HepG2 (cell line): ENCODE results near the gene SF3B2. TPM values are rescaled to one million over a fixed set of nuclear protein-coding genes. Genes with fewer than 3 reads are reported as not detected.

Source experiments
- ARID5B ChIP-seq: IDR thresholded peaks from 2 replicates; pipeline ENCODE4 v1.4.0; 2020; ENCODE audit warnings: mild to moderate bottlenecking, missing genetic modification reagents
- KDM3A ChIP-seq: IDR thresholded peaks from 2 replicates; pipeline ENCODE4 v1.6.1; 2018; ENCODE audit warnings: low read depth, missing compliant biosample characterization
- KMT2A ChIP-seq: sonication (generic); formaldehyde crosslinking; IDR thresholded peaks from 2 replicates; pipeline ENCODE4 v1.4.0; 2020; ENCODE audit warnings: missing genetic modification reagents
- NAIF1 ChIP-seq: sonication (generic); formaldehyde crosslinking; IDR thresholded peaks from 2 replicates; pipeline ENCODE4 v1.5.0; 2020; ENCODE audit warnings: mild to moderate bottlenecking, missing genetic modification reagents, borderline replicate concordance
- NFKB2 ChIP-seq: sonication (generic); formaldehyde crosslinking; IDR thresholded peaks from 2 replicates; pipeline ENCODE4 v1.4.0; 2020; ENCODE audit warnings: missing genetic modification reagents, borderline replicate concordance
- SRSF4 ChIP-seq: fragments of 200-400 bp; formaldehyde crosslinking; IDR thresholded peaks from one replicate; pipeline ENCODE4 v1.6.1; 2018; ENCODE audit warnings: mild to moderate bottlenecking, low read depth, low read length, moderate library complexity; ENCODE audit not compliant: poor library complexity, severe bottlenecking
- THAP8 ChIP-seq: sonication (generic); formaldehyde crosslinking; IDR thresholded peaks from 2 replicates; pipeline ENCODE4 v1.5.1; 2020; ENCODE audit warnings: missing genetic modification reagents, mild to moderate bottlenecking, borderline replicate concordance
- TOPORS ChIP-seq: sonication (generic); formaldehyde crosslinking; IDR thresholded peaks from 2 replicates; pipeline ENCODE4 v1.8.0; 2023; ENCODE audit warnings: mild to moderate bottlenecking, missing genetic modification reagents
- ZFP90 ChIP-seq: sonication (generic); formaldehyde crosslinking; IDR thresholded peaks from 2 replicates; pipeline ENCODE4 v1.8.0; 2022; ENCODE audit warnings: missing genetic modification reagents, mild to moderate bottlenecking, inconsistent platforms, borderline replicate concordance
- ZFYVE20 ChIP-seq: sonication (generic); formaldehyde crosslinking; IDR thresholded peaks from 2 replicates; pipeline ENCODE4 v1.8.0; 2023; ENCODE audit warnings: low read depth, mild to moderate bottlenecking, moderate library complexity, missing genetic modification reagents, borderline replicate concordance
- ZKSCAN8 ChIP-seq: IDR thresholded peaks from 2 replicates; pipeline ENCODE4 v1.6.1; 2016; ENCODE audit warnings: borderline replicate concordance, missing genetic modification reagents, missing compliant biosample characterization
- ZNF800 ChIP-seq: sonication (generic); formaldehyde crosslinking; IDR thresholded peaks from 2 replicates; pipeline ENCODE4 v1.4.0; 2020; ENCODE audit warnings: missing genetic modification reagents
- ZNF878 ChIP-seq: sonication (generic); formaldehyde crosslinking; IDR thresholded peaks from 2 replicates; pipeline ENCODE4 v1.8.1; 2023; ENCODE audit warnings: mild to moderate bottlenecking, missing genetic modification reagents, moderate library complexity
- polyA plus RNA-seq, 8 experiments: library from polyadenylated mRNA; depleted of rRNA in 3 of 8; stranded (reverse) in 7 of 8; unstranded in 1 of 8; fragments of >200 nt; fragmentation: Illumina TruSeq in 4 of 8; extraction: Trizol in 4 of 8; gene quantifications; 2 replicates each; pipeline versions ENCODE4 v1.2.1 to v1.2.3, GENCODE V29; 2011 to 2016; ENCODE audit warnings: low read depth in 4 of 8, missing spikeins in 1 of 8, mixed read lengths in 1 of 8; ENCODE audit not compliant: insufficient read depth in 1 of 8
- total RNA-seq, 5 experiments: library from RNA; depleted of rRNA; stranded (reverse); fragments of >200 nt; fragmentation: Illumina TruSeq; extraction: Trizol; gene quantifications; 2 replicates each; pipeline ENCODE4 v1.2.3, GENCODE V29; 2016; ENCODE audit warnings: low read depth in 1 of 5
- TF ChIP-seq, protein P1 (sequence below): sonication (generic); formaldehyde crosslinking; IDR thresholded peaks from 2 replicates; pipeline ENCODE4 v1.8.1; 2022; ENCODE audit warnings: low read depth, mild to moderate bottlenecking, missing genetic modification reagents
- TF ChIP-seq, protein P2 (sequence below): sonication (generic); formaldehyde crosslinking; IDR thresholded peaks from 2 replicates; pipeline ENCODE4 v1.8.0; 2022; ENCODE audit warnings: missing genetic modification reagents, mild to moderate bottlenecking, inconsistent platforms, borderline replicate concordance

The SF3B2 gene
- total and polyA plus RNA-seq, 2 of the 13 experiments (the other 11 are each of a cell fraction or from before 2014, with no cell fraction given) = 70.4 to 153 TPM

DNA sequence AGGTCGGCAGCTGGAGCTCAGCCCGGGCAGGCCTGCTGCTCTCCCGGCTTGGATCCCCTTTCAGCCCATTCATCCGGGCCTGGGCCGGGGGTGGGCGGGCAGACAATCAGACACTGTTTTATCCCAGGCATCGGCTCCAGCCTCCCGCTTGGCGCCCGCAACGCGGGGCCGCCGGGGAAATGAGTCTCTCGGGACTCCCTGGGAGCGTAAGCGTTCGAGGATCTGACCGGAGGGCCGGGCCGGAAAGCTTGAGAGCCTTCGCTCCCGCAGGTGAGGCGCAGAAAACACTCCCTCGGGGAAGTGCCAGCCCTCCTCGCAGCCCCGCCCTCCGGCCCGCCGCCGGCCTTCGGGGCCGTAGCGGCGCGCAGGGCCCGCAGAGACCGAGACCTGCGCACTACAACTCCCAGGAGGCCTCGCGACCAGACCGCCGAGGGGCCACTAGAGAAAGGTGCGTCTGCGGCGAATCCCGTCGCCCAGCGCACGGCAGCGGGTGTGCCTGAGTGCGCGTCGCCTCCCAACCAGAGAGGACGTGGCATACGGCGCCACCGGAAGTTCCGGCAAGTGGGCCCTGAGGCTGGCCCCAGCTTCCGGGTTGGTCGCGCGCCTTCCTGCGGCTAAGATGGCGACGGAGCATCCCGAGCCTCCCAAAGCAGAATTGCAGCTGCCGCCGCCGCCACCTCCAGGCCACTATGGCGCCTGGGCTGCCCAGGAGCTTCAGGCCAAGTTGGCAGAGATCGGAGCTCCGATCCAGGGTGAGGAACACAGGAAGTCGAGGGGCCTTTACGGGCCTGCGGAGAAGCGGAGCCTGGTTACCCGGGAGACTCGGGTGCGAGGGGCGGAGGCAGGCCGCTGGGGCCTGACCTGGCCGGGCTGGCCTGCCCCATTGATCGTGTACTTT lies at the start of gene SF3B2 (continued):
- TF ChIP-seq, protein P1, sequence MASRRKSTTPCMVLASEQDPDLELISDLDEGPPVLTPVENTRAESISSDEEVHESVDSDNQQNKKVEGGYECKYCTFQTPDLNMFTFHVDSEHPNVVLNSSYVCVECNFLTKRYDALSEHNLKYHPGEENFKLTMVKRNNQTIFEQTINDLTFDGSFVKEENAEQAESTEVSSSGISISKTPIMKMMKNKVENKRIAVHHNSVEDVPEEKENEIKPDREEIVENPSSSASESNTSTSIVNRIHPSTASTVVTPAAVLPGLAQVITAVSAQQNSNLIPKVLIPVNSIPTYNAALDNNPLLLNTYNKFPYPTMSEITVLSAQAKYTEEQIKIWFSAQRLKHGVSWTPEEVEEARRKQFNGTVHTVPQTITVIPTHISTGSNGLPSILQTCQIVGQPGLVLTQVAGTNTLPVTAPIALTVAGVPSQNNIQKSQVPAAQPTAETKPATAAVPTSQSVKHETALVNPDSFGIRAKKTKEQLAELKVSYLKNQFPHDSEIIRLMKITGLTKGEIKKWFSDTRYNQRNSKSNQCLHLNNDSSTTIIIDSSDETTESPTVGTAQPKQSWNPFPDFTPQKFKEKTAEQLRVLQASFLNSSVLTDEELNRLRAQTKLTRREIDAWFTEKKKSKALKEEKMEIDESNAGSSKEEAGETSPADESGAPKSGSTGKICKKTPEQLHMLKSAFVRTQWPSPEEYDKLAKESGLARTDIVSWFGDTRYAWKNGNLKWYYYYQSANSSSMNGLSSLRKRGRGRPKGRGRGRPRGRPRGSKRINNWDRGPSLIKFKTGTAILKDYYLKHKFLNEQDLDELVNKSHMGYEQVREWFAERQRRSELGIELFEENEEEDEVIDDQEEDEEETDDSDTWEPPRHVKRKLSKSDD (CRISPR knock-in tag) = 0 out of 2 replicates have a peak, but pooled peaks have one; percentile 17
- peak; percentile 78 for TF ChIP-seq ZFP90 (CRISPR knock-in tag)
- no peak for TF ChIP-seq SRSF4
- no peak for TF ChIP-seq ZNF800
- peak; percentile 88 for TF ChIP-seq KMT2A
- TF ChIP-seq KDM3A (CRISPR knock-in tag) = peak; percentile 76; the same call in 1 of the 2 replicates
- peak; percentile 68 for TF ChIP-seq ARID5B (CRISPR knock-in tag)
- TF ChIP-seq THAP8 = no peak
- no peak for TF ChIP-seq ZFYVE20 (CRISPR knock-in tag)
- TF ChIP-seq ZKSCAN8 (CRISPR knock-in tag) = peak; percentile 57; the same call in 1 of the 2 replicates
- TF ChIP-seq ZNF878 (CRISPR knock-in tag) = 0 out of 2 replicates have a peak, but pooled peaks have one; percentile 46
- peak; percentile 86 for TF ChIP-seq NAIF1 (CRISPR knock-in tag)
- TF ChIP-seq NFKB2 (CRISPR knock-in tag) = no peak
- TF ChIP-seq, protein P2, sequence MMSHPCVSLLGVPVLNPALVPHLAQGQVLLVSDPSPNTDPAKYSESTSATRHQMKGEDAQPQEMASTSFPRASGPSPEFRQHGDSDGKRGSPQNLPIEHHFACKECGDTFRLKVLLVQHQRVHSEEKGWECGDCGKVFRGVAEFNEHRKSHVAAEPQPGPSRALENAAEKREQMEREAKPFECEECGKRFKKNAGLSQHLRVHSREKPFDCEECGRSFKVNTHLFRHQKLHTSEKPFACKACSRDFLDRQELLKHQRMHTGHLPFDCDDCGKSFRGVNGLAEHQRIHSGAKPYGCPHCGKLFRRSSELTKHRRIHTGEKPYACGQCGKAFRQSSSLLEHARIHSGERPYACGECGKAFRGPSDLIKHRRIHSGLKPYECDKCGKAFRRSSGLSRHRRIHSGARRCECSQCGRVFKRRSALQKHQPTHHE (CRISPR knock-in tag) = peak; percentile 52; the same call in 1 of the 2 replicates
- peak; percentile 79; the same call in 1 of the 2 replicates for TF ChIP-seq TOPORS (CRISPR knock-in tag)
